Activated naive CD4-positive, alpha-beta T cell treated with anti-CD3 and anti-CD28 coated beads, Interleukin-2, amount 10 ng/mL, durations not matched to agents 7 days and 5 days (primary cell): ENCODE measurements around the gene CC2D2B.

ENCODE experiments used
- CTCF ChIA-PET: fragments of 350-600 bp; sonication (Branson Sonifier 250); formaldehyde crosslinking; loops from one replicate; lab custom pipeline; 2021; ENCODE audit warnings: antibody characterized with exemption; lab: Charles Lee
- DNase-seq: peaks from one replicate; pipeline ENCODE4 v3.0.0-alpha.2; 2020
- H3K27ac Mint-ChIP-seq: one replicate; pipeline ENCODE4 v1.8.0; 2021; ENCODE audit warnings: mild to moderate bottlenecking, moderate library complexity, mixed read lengths
- H3K27me3 Mint-ChIP-seq: one replicate; pipeline ENCODE4 v1.8.0; 2021; ENCODE audit warnings: mild to moderate bottlenecking, mixed read lengths
- H3K36me3 Mint-ChIP-seq: one replicate; pipeline ENCODE4 v1.8.0; 2021; ENCODE audit warnings: mixed read lengths
- H3K4me1 Mint-ChIP-seq: one replicate; pipeline ENCODE4 v1.8.0; 2021; ENCODE audit warnings: mixed read lengths
- H3K4me3 Mint-ChIP-seq: one replicate; pipeline ENCODE4 v1.8.0; 2021; ENCODE audit warnings: mild to moderate bottlenecking, moderate library complexity, mixed read lengths
- H3K9me3 Mint-ChIP-seq: one replicate; pipeline ENCODE4 v1.8.0; 2021; ENCODE audit warnings: mixed read lengths

CC2D2B gene

DNA sequence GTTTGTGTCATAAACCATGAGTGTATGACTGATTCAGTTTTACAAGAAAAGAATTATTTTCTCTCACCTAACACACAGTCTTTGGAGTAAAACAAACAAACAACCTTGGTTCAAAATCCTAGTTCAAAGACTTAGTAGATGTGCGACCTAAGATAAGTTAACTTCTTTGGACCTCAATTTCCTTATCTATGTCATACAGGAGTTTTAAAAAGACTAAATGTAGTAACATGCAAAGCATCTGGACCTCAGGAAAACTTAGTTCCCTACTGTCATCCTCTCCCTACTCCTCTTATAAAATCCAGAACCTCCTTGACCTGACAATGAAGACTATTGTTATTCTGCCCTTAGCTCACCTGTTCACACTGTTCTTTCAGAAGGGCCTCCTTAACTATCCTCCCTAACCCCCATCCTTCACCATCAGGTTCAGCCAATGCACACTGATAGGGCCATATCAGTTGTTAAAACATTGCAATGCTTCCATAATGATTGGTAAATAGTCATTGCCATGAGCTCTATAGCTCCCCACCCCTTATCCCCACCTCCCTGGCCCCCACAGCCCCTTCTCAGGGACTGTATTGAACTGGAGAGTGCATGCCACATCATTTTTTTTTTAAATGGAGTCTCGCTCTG lies 106.8 kb downstream of the CC2D2B start:
- Mint-ChIP-seq H3K36me3 (no peaks in the 10 kb centered on the region), H3K9me3 (no peaks in the 10 kb centered on the region), H3K4me3 (no peak overlapping the region), H3K4me1 (no peaks in the 10 kb centered on the region), H3K27ac (no peak overlapping the region), H3K27me3 (no peaks in the 10 kb centered on the region)
- no peak for DNase-seq
- CTCF ChIA-PET, result interaction anchor here (1.1 to 4.1 kb wide), 3 partner anchors 214 to 280 kb away, joined by 3 to 37 read pairs (median 16); no protein-coding TSS in a partner anchor

- CTCF ChIA-PET, result interaction anchor here (0.7 to 4.1 kb wide), 27 partner anchors 8 to 587 kb away, joined by 3 to 37 read pairs (median 4); partner anchors contain the start of gene BLNK
- DNase-seq, result peak; percentile 42
- H3K27ac Mint-ChIP-seq, result no peak overlapping the region
- no peaks in the 10 kb centered on the region for H3K36me3 Mint-ChIP-seq
- no peaks in the 10 kb centered on the region for H3K9me3 Mint-ChIP-seq
- no peaks in the 10 kb centered on the region for H3K4me1 Mint-ChIP-seq
- no peaks in the 10 kb centered on the region for H3K27me3 Mint-ChIP-seq
- no peak overlapping the region for H3K4me3 Mint-ChIP-seq
Measured at GRCh38 chr10:96017191-96017687, 109.5 kb downstream of the CC2D2B start.

DNA sequence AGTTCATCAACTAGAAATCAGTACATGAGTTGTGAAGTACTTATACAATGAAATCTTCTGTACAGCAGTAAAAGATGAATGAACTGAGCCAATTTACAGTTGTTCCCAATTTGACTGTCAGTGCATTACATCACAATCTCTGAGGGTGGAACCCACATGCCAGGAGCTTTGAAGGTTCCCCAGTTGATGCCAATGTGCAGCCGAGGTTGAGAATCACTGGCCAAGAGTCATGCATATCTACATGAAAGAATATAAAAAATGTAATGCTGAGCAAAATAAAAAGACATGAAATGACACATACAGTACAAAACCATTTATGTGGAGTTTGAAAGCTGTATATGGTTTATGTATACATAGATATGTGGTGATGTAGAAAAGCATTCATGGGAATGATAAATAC lies 113.6 kb downstream of the CC2D2B start:
- DNase-seq, result no peak
- Mint-ChIP-seq H3K36me3 (no peaks in the 10 kb centered on the region), H3K4me3 (no peak overlapping the region), H3K27me3 (no peaks in the 10 kb centered on the region), H3K27ac (no peak overlapping the region), H3K9me3 (no peaks in the 10 kb centered on the region), H3K4me1 (no peaks in the 10 kb centered on the region)
- CTCF ChIA-PET, result interaction anchor here (1.1 to 1.5 kb wide), 2 partner anchors 208 to 313 kb away, joined by 3 read pairs; no protein-coding TSS in a partner anchor

GRCh38 chr10:96022739-96023138 lies 115.0 kb downstream of the CC2D2B start:
- Mint-ChIP-seq H3K36me3 (no peaks in the 10 kb centered on the region), H3K9me3 (no peaks in the 10 kb centered on the region), H3K4me1 (no peaks in the 10 kb centered on the region), H3K4me3 (no peak overlapping the region), H3K27ac (no peak overlapping the region), H3K27me3 (no peaks in the 10 kb centered on the region)
- no peak for DNase-seq
- CTCF ChIA-PET, result no interaction called here

GRCh38 chr10:96023168-96023567 lies 115.4 kb downstream of the CC2D2B start:
- H3K27ac Mint-ChIP-seq, result no peak overlapping the region
- CTCF ChIA-PET, result no interaction called here
- H3K4me3 Mint-ChIP-seq, result no peak overlapping the region
- no peak for DNase-seq
- no peaks in the 10 kb centered on the region for H3K27me3 Mint-ChIP-seq
- H3K9me3 Mint-ChIP-seq, result no peaks in the 10 kb centered on the region
- H3K4me1 Mint-ChIP-seq, result no peaks in the 10 kb centered on the region
- H3K36me3 Mint-ChIP-seq, result no peaks in the 10 kb centered on the region

- DNase-seq, result no peak
- Mint-ChIP-seq H3K27ac (no peak overlapping the region), H3K9me3 (no peaks in the 10 kb centered on the region), H3K4me3 (no peak overlapping the region), H3K36me3 (no peaks in the 10 kb centered on the region), H3K27me3 (peaks cover 4% of the 10 kb centered on the region), H3K4me1 (no peaks in the 10 kb centered on the region)
- CTCF ChIA-PET, result interaction anchor here (0.6 to 1.1 kb wide), 4 partner anchors 8 to 289 kb away, joined by 3 read pairs; no protein-coding TSS in a partner anchor
Measured at GRCh38 chr10:96025566-96025965, 117.8 kb downstream of the CC2D2B start.

GRCh38 chr10:96034625-96035024 lies 126.8 kb downstream of the CC2D2B start:
- DNase-seq, result no peak
- H3K27me3 Mint-ChIP-seq, result peaks cover 17% of the 10 kb centered on the region
- no peaks in the 10 kb centered on the region for H3K4me1 Mint-ChIP-seq
- no peaks in the 10 kb centered on the region for H3K9me3 Mint-ChIP-seq
- H3K4me3 Mint-ChIP-seq, result no peak overlapping the region
- CTCF ChIA-PET, result no interaction called here
- no peak overlapping the region for H3K27ac Mint-ChIP-seq
- no peaks in the 10 kb centered on the region for H3K36me3 Mint-ChIP-seq

- Mint-ChIP-seq H3K36me3 (no peaks in the 10 kb centered on the region), H3K4me1 (peaks cover 8% of the 10 kb centered on the region), H3K4me3 (no peak overlapping the region), H3K9me3 (no peaks in the 10 kb centered on the region), H3K27me3 (peaks cover 13% of the 10 kb centered on the region), H3K27ac (no peak overlapping the region)
- DNase-seq, result no peak
- CTCF ChIA-PET, result interaction anchor here (0.9 kb wide), 1 partner anchor 190 kb away, joined by 4 read pairs; no protein-coding TSS in a partner anchor
Measured at GRCh38 chr10:96038476-96039387, 131.0 kb downstream of the CC2D2B start.

- Mint-ChIP-seq H3K27ac (no peak overlapping the region), H3K4me3 (no peak overlapping the region)
- CTCF ChIA-PET, result no interaction called here
Measured at GRCh38 chr10:96041146-96041545, 133.4 kb downstream of the CC2D2B start.

DNA sequence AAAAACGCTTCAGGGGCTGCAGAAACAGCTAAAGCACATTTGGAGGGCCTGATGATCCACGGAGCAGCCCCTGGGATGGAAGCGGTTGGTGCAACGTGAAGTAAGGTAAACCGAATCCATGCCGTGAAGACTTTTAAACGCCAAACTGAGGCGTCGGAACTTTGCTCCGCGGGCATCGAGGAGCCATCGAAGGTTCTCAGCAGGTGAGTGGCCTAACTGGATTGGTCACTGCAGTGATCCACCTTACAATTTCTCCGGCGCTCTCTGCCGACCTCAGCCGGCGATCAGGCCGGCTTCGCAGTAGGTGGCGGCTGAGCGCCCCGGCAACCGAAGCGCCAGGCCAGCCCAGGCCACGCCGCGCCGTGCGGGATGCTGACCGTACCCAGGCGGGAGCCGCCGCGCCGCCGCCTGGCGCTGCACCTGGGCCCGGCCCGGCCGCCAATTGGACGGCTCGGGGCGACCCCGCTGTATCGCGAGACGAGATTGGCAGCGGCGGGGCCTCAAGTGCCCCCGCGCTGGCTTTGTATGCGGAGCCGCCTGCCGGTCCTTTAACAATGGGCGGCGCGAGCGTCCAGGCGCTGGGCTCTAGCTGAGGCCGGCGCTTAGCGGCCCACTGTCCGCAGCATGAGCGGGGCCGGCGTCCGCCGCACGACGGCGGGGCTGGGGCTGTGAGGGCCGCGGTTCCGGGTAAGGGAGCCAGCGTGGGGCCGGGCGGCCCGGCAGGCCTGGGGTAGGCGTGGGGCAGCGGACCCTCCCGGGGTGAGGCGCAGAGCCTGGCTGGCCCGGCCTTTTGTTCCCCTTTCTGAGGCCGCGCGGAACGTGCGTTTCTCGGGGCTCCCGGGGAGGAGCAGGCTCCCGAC lies 135.5 kb downstream of the CC2D2B start, which contains the start of gene CCNJ:
Gene CCNJ (plus strand): TSS at position 551 of the 860 bp plus-strand sequence. CDS start 811 bp downstream, outside the sequence.
- H3K9me3 Mint-ChIP-seq, result no peaks in the 10 kb centered on the region
- CTCF ChIA-PET, result interaction anchor here (1.0 to 1.2 kb wide), 3 partner anchors 11 to 349 kb away, joined by 3 to 4 read pairs (median 3); partner anchors contain the start of genes TCTN3 and ZNF518A
- H3K27ac Mint-ChIP-seq, result peak within 1 kb of the TSS; percentile 82
- peak; percentile 87 for DNase-seq
- peak within 1 kb of the TSS; percentile 88 for H3K4me3 Mint-ChIP-seq
- peaks cover 40% of the 10 kb centered on the region for H3K4me1 Mint-ChIP-seq
- peaks cover 21% of the 10 kb centered on the region for H3K36me3 Mint-ChIP-seq
- H3K27me3 Mint-ChIP-seq, result peaks cover 4% of the 10 kb centered on the region

More at GRCh38 chr10:96041146-96041545, 133.4 kb downstream of the CC2D2B start:
- peaks cover 26% of the 10 kb centered on the region for H3K4me1 Mint-ChIP-seq
- H3K36me3 Mint-ChIP-seq, result peaks cover 9% of the 10 kb centered on the region
- no peak for DNase-seq
- no peaks in the 10 kb centered on the region for H3K9me3 Mint-ChIP-seq
- peaks cover 13% of the 10 kb centered on the region for H3K27me3 Mint-ChIP-seq

DNA sequence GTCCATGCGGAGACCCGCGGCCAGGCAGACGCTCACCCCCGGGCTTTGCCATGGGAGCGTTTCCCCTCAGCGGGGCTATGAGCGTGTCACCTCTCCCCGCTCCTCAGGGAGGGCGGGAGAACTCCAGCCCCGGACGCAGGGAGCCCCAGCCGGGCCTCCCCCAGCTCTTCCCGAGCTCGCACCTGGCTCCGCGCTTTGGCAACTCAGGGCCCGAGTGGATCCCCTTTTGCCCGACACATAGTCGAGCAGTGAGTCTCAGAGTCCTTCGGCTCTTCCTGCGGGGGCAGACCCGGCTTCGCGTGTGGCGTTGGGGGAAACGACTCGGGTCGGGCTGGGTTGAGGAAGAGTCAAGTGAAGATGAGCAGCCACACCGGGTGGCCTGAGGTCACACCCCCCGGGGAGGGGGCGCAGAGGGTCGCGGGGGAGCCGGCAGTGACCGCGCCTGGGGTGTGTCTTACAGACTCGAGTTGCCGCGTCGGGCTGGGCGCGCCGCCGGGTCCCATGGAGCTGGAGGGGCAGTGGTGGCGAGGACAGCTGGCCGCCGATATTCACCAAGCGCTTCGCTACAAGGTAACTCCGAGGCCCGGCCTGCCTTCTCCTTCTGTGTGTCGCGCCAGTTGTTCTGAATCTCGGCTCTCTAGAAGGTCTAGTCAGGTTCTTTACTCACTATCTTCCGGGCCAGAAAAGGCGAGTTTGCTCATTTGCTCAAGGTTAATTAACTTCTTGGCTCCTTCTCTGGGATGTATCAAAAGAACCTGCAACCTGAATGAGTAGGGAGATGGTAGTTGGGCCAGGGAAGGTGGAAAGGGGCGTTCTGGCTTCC lies 136.3 kb downstream of the CC2D2B start:
- Mint-ChIP-seq H3K36me3 (peaks cover 26% of the 10 kb centered on the region), H3K27ac (peak overlapping the region; percentile 82), H3K9me3 (no peaks in the 10 kb centered on the region), H3K4me1 (peaks cover 43% of the 10 kb centered on the region), H3K4me3 (peak overlapping the region; percentile 88), H3K27me3 (no peaks in the 10 kb centered on the region)
- peak; percentile 63 for DNase-seq
- CTCF ChIA-PET, result interaction anchor here (1.0 to 1.1 kb wide), 2 partner anchors 86 to 350 kb away, joined by 3 to 4 read pairs; partner anchors contain the start of genes TCTN3 and ZNF518A

- CTCF ChIA-PET, result no interaction called here
- H3K27me3 Mint-ChIP-seq, result no peaks in the 10 kb centered on the region
- peaks cover 26% of the 10 kb centered on the region for H3K36me3 Mint-ChIP-seq
- no peak for DNase-seq
- peak overlapping the region; percentile 82 for H3K27ac Mint-ChIP-seq
- H3K9me3 Mint-ChIP-seq, result no peaks in the 10 kb centered on the region
- peaks cover 43% of the 10 kb centered on the region for H3K4me1 Mint-ChIP-seq
- H3K4me3 Mint-ChIP-seq, result peak overlapping the region; percentile 88
Measured at GRCh38 chr10:96044736-96045135, 137.0 kb downstream of the CC2D2B start.
